Peyer's patch (tissue), 4 donors: Measurements from ENCODE around the gene LMBR1L.

Experiments
- CTCF ChIP-seq, 6 experiments: fragments of 450-650 bp in 4 of 6; fragments of 200-600 bp in 2 of 6; sonication (generic) in 1 of 6; IDR thresholded peaks; one replicate each; pipeline ENCODE4 v1.5.1; 2017 to 2019; ENCODE audit warnings: antibody characterized with exemption in 6 of 6, mild to moderate bottlenecking in 3 of 6, moderate library complexity in 1 of 6
- POLR2A ChIP-seq, 2 donors: fragments of 450-650 bp; IDR thresholded peaks; one replicate each; pipeline ENCODE4 v1.5.1; 2017; ENCODE audit warnings: antibody characterized with exemption in 2 of 2, mild to moderate bottlenecking in 2 of 2, moderate library complexity in 2 of 2

- TF ChIP-seq CTCF (IDR thresholded peaks at IDR 0.05) (no peak), POLR2A (IDR thresholded peaks at IDR 0.05) (no peak)
Observed at GRCh38 chr12:49050507-49051372, 59.9 kb downstream of the LMBR1L start.
